Liver (tissue), 9 donors: ENCODE results near the gene PTAFR. TPM values are rescaled to one million over a fixed set of nuclear protein-coding genes. Genes with fewer than 3 reads are reported as not detected.

ENCODE experiments used
- DNase-seq: peaks from one replicate; pipeline ENCODE4 v3.0.0-alpha.2; 2017; ENCODE audit warnings: low spot score
- H3K27ac ChIP-seq, 2 donors: one replicate each; pipeline ENCODE4 v1.7.0; 2013; ENCODE audit warnings: inconsistent platforms in 2 of 2, low read length in 2 of 2, control low read depth in 1 of 2, low read depth in 1 of 2, mild to moderate bottlenecking in 1 of 2
- H3K27me3 ChIP-seq, 4 donors: one replicate each; pipeline versions ENCODE4 v1.6.1 to v1.7.0; 2013; ENCODE audit warnings: low read length in 3 of 4, inconsistent platforms in 1 of 4, mild to moderate bottlenecking in 1 of 4, moderate library complexity in 1 of 4; ENCODE audit not compliant: control insufficient read depth in 4 of 4, insufficient read depth in 4 of 4
- H3K36me3 ChIP-seq, 4 donors: one replicate each; pipeline versions ENCODE4 v1.6.1 to v1.7.0; 2013; ENCODE audit warnings: low read length in 3 of 4, mild to moderate bottlenecking in 3 of 4, low read depth in 1 of 4, moderate library complexity in 1 of 4; ENCODE audit not compliant: control insufficient read depth in 4 of 4, insufficient read depth in 3 of 4
- H3K4me1 ChIP-seq, 4 donors: one replicate each; pipeline versions ENCODE4 v1.6.1 to v1.7.0; 2013; ENCODE audit warnings: low read length in 3 of 4, mild to moderate bottlenecking in 3 of 4, moderate library complexity in 1 of 4; ENCODE audit not compliant: control insufficient read depth in 4 of 4, insufficient read depth in 4 of 4
- H3K4me3 ChIP-seq, 3 donors: one replicate each; pipeline versions ENCODE4 v1.6.1 to v1.7.0; 2013; ENCODE audit warnings: low read length in 3 of 3, control low read depth in 1 of 3, low read depth in 1 of 3, mild to moderate bottlenecking in 1 of 3
- H3K9ac ChIP-seq, 2 donors: one replicate each; pipeline ENCODE4 v1.7.0; 2013; ENCODE audit warnings: low read length in 2 of 2, mild to moderate bottlenecking in 2 of 2, moderate library complexity in 2 of 2, control low read depth in 1 of 2, low read depth in 1 of 2
- H3K9me3 ChIP-seq, 4 donors: one replicate each; pipeline versions ENCODE4 v1.6.1 to v1.7.0; 2013; ENCODE audit warnings: low read length in 3 of 4; ENCODE audit not compliant: control insufficient read depth in 4 of 4
- EGR1 ChIP-seq, 2 donors: IDR thresholded peaks; 2 replicates each; pipeline ENCODE4 v1.6.1; 2016 to 2018; ENCODE audit warnings: antibody characterized with exemption in 2 of 2, low read depth in 2 of 2
- FOXA1 ChIP-seq: IDR thresholded peaks from 2 replicates; pipeline ENCODE4 v1.6.1; 2016; ENCODE audit warnings: antibody characterized with exemption
- FOXA2 ChIP-seq: IDR thresholded peaks from 2 replicates; pipeline ENCODE4 v1.6.1; 2016; ENCODE audit warnings: antibody characterized with exemption
- HNF4A ChIP-seq, 2 donors: conservative IDR thresholded peaks; 2 replicates each; pipeline ENCODE4 v1.6.1; 2016; ENCODE audit warnings: antibody characterized with exemption in 2 of 2, mild to moderate bottlenecking in 2 of 2
- HNF4G ChIP-seq: IDR thresholded peaks from 2 replicates; pipeline ENCODE4 v1.6.1; 2016; ENCODE audit warnings: antibody characterized with exemption
- RXRA ChIP-seq, 2 donors: IDR thresholded peaks; 2 replicates each; pipeline ENCODE4 v1.6.1; 2017 to 2018; ENCODE audit warnings: antibody characterized with exemption in 2 of 2, mild to moderate bottlenecking in 1 of 2
- SP1 ChIP-seq: IDR thresholded peaks from 2 replicates; pipeline ENCODE4 v1.6.1; 2018; ENCODE audit warnings: antibody characterized with exemption, mild to moderate bottlenecking
- TAF1 ChIP-seq: conservative IDR thresholded peaks from 2 replicates; pipeline ENCODE4 v1.6.1; 2016; ENCODE audit warnings: antibody characterized with exemption, mild to moderate bottlenecking
- YY1 ChIP-seq: IDR thresholded peaks from 2 replicates; pipeline ENCODE4 v1.6.1; 2016; ENCODE audit warnings: antibody characterized with exemption, mild to moderate bottlenecking
- WGBS: extraction: QIAGEN DNeasy Blood & Tissue Kit; methylation state at CpG from one replicate; pipeline ENCODE4 v1.1.7; 2013; 5-methylcytosine and 5-hydroxymethylcytosine counted together
- polyA plus RNA-seq, 2 donors: library from polyadenylated mRNA; stranded (reverse) in 1 of 2; unstranded in 1 of 2; fragments of 200-250 nt in 1 of 2; fragments of >200 nt in 1 of 2; fragmentation: Nextera tagmentation in 1 of 2; extraction: Ambion mirVana in 1 of 2; gene quantifications; one replicate each; pipeline versions ENCODE4 v1.2.1 to v1.2.3, GENCODE V29; 2013 to 2015
- total RNA-seq, 2 donors: library from RNA; depleted of rRNA; stranded (reverse); fragments of >200 nt; gene quantifications; one replicate each; pipeline ENCODE4 v1.2.3, GENCODE V29; 2014
- TF ChIP-seq, protein P1 (sequence below): fragments of 150-350 bp; IDR thresholded peaks from 2 replicates; pipeline ENCODE4 v1.5.1; 2017; ENCODE audit warnings: improper control_type of control experiment, low read depth, low read length; ENCODE audit not compliant: missing input control
- TF ChIP-seq, protein P2 (sequence below): IDR thresholded peaks from 2 replicates; pipeline ENCODE4 v1.6.1; 2016; ENCODE audit warnings: antibody characterized with exemption, mild to moderate bottlenecking
- TF ChIP-seq, protein P3 (sequence below): IDR thresholded peaks from 2 replicates; pipeline ENCODE4 v1.6.1; 2016; ENCODE audit warnings: antibody characterized with exemption
- TF ChIP-seq, protein P4 (sequence below): IDR thresholded peaks from 2 replicates; pipeline ENCODE4 v1.6.1; 2016; ENCODE audit warnings: antibody characterized with exemption
- donor health status: healthy.
- donor health status: healthy.
- donor health status: healthy.
- donor health status: healthy.
- donor health status: healthy.

Gene PTAFR
- total and polyA plus RNA-seq, 4 donors: 0.82 to 4.1 (median 2.1) TPM

DNA sequence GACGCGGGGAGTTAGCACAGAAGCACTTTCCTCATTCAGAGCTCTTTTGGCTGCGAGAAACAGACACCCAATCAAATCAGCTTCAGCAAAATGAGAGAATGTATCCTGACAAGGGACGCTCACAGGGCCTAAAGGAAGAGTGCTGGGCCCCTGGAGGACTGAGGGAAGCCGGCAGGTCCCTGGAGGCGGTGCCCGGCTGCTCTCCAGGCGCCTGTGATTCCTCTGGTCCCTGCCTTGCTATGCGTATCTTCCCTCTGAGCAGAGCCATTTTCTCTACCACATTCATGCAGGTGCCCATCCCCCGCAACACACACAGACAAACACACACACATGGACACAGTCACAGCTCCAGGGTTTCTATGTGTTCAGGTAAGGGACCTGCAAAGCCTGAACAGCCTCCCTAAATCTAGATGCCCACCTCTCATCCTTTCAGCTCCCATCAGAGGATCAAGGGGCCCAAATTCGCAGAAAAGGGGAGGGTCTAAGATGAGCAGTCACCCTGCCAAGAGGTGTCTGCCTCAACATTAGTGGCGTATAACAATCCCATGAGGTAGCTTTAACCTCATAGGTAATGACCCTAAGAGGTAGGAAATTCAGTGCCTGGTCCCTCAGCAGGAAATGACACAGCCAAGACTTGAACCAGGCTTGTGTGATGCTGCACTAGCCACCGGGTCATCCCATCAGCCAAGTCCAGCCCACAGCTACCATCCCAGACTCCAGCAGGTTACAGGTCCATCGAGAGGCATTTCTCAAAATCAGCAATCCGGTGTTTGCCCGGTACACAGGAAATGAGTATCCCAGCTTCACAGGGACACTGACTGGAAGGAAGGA, 29.0 kb downstream of the PTAFR start:
- Histone ChIP-seq H3K36me3 (no peaks in the 10 kb centered on the region), H3K4me3 (no peak overlapping the region), H3K9ac (no peak overlapping the region), H3K27ac (no peak overlapping the region), H3K4me1 (no peaks in the 10 kb centered on the region), H3K27me3 (no peaks in the 10 kb centered on the region), H3K9me3 (no peaks in the 10 kb centered on the region)
- whole genome bisulfite sequencing: 81% methylated on average over 16 of the region's 16 CpGs
- no peak for DNase-seq
- TF ChIP-seq FOXA1: no peak
- no peak for TF ChIP-seq EGR1 (IDR thresholded peaks at IDR 0.05; ENCODE audit: low read depth in 2 of 2)
- TF ChIP-seq, protein P1, sequence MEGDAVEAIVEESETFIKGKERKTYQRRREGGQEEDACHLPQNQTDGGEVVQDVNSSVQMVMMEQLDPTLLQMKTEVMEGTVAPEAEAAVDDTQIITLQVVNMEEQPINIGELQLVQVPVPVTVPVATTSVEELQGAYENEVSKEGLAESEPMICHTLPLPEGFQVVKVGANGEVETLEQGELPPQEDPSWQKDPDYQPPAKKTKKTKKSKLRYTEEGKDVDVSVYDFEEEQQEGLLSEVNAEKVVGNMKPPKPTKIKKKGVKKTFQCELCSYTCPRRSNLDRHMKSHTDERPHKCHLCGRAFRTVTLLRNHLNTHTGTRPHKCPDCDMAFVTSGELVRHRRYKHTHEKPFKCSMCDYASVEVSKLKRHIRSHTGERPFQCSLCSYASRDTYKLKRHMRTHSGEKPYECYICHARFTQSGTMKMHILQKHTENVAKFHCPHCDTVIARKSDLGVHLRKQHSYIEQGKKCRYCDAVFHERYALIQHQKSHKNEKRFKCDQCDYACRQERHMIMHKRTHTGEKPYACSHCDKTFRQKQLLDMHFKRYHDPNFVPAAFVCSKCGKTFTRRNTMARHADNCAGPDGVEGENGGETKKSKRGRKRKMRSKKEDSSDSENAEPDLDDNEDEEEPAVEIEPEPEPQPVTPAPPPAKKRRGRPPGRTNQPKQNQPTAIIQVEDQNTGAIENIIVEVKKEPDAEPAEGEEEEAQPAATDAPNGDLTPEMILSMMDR: no peak
- no peak for TF ChIP-seq HNF4G
- TF ChIP-seq RXRA (IDR thresholded peaks at IDR 0.05): no peak

DNA sequence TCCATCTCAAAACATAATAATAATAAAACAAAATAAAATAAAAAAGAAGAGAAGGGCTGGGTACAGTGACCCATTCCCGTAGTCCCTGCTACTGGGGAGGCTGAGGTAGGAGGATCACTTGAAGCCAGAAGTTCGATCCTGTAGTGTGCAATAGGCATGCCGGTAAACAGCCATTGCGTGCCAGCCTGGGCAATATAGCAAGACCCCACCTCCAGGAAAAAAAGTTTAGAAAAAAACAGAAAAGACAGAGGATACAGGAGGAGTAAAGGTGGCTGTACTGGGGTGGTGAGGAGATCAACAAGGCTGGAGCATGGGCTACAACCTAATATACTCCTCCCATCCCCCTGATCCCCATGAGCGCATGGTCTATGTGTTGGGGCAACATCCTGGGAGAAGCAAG, 30.8 kb downstream of the PTAFR start:
- Histone ChIP-seq H3K27ac (no peak overlapping the region), H3K9ac (no peak overlapping the region), H3K36me3 (no peaks in the 10 kb centered on the region), H3K4me3 (no peak overlapping the region), H3K27me3 (no peaks in the 10 kb centered on the region), H3K9me3 (no peaks in the 10 kb centered on the region), H3K4me1 (no peaks in the 10 kb centered on the region)
- TF ChIP-seq FOXA2 (no peak), RXRA (IDR thresholded peaks at IDR 0.05) (no peak), TAF1 (no peak), FOXA1 (no peak), YY1 (no peak), EGR1 (IDR thresholded peaks at IDR 0.05; ENCODE audit: low read depth in 2 of 2) (no peak), HNF4A (conservative IDR thresholded peaks at IDR 0.05) (no peak), SP1 (no peak)
- TF ChIP-seq, protein P2, sequence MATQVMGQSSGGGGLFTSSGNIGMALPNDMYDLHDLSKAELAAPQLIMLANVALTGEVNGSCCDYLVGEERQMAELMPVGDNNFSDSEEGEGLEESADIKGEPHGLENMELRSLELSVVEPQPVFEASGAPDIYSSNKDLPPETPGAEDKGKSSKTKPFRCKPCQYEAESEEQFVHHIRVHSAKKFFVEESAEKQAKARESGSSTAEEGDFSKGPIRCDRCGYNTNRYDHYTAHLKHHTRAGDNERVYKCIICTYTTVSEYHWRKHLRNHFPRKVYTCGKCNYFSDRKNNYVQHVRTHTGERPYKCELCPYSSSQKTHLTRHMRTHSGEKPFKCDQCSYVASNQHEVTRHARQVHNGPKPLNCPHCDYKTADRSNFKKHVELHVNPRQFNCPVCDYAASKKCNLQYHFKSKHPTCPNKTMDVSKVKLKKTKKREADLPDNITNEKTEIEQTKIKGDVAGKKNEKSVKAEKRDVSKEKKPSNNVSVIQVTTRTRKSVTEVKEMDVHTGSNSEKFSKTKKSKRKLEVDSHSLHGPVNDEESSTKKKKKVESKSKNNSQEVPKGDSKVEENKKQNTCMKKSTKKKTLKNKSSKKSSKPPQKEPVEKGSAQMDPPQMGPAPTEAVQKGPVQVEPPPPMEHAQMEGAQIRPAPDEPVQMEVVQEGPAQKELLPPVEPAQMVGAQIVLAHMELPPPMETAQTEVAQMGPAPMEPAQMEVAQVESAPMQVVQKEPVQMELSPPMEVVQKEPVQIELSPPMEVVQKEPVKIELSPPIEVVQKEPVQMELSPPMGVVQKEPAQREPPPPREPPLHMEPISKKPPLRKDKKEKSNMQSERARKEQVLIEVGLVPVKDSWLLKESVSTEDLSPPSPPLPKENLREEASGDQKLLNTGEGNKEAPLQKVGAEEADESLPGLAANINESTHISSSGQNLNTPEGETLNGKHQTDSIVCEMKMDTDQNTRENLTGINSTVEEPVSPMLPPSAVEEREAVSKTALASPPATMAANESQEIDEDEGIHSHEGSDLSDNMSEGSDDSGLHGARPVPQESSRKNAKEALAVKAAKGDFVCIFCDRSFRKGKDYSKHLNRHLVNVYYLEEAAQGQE: no peak
- TF ChIP-seq, protein P3, sequence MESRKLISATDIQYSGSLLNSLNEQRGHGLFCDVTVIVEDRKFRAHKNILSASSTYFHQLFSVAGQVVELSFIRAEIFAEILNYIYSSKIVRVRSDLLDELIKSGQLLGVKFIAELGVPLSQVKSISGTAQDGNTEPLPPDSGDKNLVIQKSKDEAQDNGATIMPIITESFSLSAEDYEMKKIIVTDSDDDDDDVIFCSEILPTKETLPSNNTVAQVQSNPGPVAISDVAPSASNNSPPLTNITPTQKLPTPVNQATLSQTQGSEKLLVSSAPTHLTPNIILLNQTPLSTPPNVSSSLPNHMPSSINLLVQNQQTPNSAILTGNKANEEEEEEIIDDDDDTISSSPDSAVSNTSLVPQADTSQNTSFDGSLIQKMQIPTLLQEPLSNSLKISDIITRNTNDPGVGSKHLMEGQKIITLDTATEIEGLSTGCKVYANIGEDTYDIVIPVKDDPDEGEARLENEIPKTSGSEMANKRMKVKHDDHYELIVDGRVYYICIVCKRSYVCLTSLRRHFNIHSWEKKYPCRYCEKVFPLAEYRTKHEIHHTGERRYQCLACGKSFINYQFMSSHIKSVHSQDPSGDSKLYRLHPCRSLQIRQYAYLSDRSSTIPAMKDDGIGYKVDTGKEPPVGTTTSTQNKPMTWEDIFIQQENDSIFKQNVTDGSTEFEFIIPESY: no peak
- TF ChIP-seq, protein P1: no peak
- TF ChIP-seq, protein P4, sequence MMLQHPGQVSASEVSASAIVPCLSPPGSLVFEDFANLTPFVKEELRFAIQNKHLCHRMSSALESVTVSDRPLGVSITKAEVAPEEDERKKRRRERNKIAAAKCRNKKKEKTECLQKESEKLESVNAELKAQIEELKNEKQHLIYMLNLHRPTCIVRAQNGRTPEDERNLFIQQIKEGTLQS: no peak
- WGBS: 95% methylated on average over 5 of the region's 5 CpGs
- no peak for DNase-seq
